ENCODE data around the gene RELL1.

The RELL1 gene

GRCh38 chr4:37665333-37666320, 20.5 kb downstream of the RELL1 start:
- no peak for DNase-seq (ENCODE audit: low read depth)

DNA sequence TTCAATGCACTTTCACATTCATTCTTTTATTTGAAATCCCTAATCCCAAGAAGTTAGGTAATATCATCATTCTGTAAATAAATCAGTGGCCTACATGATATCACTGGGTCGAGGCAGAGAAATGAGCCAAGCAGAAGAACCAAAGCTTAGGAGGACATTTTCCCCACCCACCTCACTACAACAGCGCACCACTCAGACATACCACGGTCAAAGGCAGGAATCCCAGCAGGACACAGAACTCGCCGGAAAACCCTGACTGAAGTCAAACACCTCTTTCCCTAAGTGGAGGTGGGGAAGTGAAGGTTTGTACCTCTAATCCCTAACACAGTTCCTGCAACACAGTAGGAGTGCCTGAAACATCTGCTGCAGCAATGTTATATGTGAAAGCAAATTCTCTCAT, 21.5 kb downstream of the RELL1 start:
- no peak for DNase-seq (ENCODE audit: low read depth)

GRCh38 chr4:37663552-37663951, 22.6 kb downstream of the RELL1 start:
- DNase-seq (ENCODE audit: low read depth) = no peak

DNA sequence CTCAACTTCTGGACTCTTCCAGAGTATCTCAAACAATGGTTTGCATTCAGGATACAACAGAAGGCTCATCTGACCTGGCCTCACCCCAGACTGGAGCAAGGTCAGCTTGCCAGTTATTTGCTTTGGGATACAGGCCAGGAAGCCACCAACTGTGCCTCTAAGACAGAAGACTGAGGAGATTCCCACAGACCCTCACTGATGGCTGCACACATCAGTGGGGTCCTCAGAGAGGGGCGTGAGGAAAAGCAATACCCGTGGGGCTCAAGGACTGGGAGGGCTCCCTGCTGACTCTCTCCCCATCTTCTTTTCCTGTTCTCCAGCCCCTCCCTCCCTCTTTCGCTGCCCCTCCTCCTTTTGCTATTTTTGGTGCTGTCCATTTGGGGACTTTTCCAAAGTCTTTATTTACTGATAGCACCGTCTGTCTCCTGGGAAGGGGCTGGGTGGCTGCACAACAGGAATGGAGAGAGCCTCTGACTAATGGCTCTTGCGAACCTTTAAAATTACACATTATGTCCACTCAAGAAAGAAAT, 23.2 kb downstream of the RELL1 start:
- no peak for DNase-seq (ENCODE audit: low read depth)

- no peak for DNase-seq (ENCODE audit: low read depth)
Measured at GRCh38 chr4:37662251-37662650, 23.9 kb downstream of the RELL1 start.

GRCh38 chr4:37661772-37662171, 24.4 kb downstream of the RELL1 start:
- peak; percentile 8 for DNase-seq (ENCODE audit: low read depth)

DNA sequence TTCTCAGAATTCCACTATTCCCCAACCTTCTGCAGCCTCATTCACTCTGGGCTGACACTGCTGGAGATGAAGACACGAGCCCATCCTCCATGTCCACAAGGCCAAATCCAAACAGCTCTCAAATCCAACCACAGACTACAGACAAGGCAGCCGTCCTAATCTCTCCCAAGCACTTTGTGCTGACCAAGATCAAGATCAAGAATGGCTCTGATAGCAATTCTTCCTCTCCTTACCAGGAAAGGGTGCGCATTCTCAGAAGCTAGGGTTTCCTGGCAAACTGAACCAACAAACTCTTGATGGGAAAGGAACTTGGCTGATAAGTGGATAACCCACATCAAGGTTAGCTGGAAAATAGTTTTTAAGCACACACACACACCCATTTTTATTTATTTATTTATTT, 26.5 kb downstream of the RELL1 start:
- DNase-seq (ENCODE audit: low read depth) = no peak

DNA sequence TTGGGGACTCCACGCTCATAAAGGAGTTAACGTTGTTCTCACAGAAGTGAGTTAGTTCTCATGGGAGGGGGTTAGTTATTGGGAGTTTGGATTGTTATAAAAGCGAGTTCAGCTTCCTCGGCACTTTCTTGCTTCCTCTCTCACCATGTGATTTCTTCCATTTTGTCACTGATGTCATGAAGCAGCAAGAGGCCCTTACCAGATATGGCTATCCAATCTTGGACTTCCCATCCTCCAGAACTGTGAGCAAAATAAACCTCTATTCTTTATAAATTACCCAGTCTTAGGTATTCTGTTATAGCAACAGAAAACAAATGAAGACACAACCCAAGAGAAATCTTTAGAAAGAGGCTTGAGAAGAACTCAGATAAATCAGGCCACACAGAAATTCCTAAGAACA, 29.5 kb downstream of the RELL1 start:
- no peak for DNase-seq (ENCODE audit: low read depth)

DNA sequence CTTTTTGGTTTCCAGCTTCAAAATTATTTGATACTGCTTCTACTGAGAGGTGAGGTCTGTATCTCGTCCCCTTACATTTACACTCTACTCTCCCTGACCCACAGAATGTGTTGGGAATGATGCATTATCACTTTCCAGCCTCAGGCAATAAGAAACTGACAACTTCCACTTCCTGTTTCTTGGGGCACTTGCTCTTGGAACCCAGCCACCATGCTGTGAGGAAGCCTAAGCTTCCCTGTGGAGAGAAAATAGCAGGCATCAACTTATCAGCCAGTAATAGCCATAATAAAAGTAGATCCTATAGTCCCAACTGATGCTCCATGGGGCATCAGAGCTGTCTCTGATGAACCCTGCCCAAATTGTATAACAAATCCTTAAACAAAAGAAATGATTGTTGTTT, 32.6 kb downstream of the RELL1 start:
- DNase-seq (ENCODE audit: low read depth) = no peak

- DNase-seq (ENCODE audit: low read depth) = no peak
Measured at GRCh38 chr4:37652747-37653527, 33.2 kb downstream of the RELL1 start.

DNA sequence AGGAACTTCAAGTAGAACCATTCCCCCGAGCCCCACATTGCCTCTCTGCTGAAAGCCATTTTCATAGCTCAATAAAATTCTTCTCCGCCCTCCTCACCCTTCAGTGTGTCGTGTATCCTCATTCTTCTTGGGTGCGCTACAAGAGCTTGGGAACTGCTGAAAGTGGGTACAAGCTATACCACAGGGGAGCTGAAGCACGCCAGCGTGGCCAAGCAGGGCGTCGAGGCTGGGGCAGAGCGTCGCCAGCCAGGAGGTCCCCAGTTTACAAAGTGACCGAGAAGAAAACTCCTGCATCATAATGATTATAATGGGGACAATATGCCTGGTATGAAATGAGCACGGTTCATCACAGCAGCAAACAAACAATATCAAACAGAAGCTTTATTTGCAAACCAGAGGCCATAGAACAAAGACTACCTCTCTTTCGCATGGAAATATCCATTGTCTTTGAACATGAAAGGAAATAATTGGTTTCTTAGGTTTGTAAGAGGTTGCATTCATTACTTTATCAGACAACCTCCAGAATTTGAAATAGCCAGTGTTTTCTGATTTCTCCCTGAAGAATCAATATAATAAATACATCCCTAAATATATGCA, 34.3 kb downstream of the RELL1 start:
- no peak for DNase-seq (ENCODE audit: low read depth)

- DNase-seq (ENCODE audit: low read depth) = no peak
Measured at GRCh38 chr4:37650481-37650880, 35.7 kb downstream of the RELL1 start.

- DNase-seq (ENCODE audit: low read depth) = no peak
Measured at GRCh38 chr4:37649268-37649667, 36.9 kb downstream of the RELL1 start.

- peak; percentile 92 for DNase-seq (ENCODE audit: low read depth)
Measured at GRCh38 chr4:37648084-37648817, 37.9 kb downstream of the RELL1 start.

GRCh38 chr4:37646247-37646646, 39.9 kb downstream of the RELL1 start:
- DNase-seq (ENCODE audit: low read depth) = no peak

DNA sequence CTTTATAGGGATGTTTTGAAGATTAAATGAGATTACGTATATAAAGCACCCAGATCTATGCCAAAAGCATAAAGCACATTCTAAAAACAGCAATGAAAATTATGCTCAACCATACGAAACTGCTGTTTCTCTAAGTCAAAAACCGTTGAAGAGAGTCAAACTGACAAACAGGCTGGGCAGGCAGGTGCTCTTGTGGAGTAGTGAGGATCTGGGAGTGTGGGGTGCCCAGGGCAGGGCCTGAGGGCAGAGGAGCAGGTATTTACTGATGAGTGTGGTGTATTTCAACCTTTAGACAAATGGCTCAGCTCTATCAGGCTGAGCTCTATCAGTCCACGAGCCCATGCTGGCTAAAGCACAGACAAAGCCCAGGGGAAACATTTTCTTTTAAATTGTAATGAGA, 40.4 kb downstream of the RELL1 start:
- DNase-seq (ENCODE audit: low read depth) = no peak

- DNase-seq (ENCODE audit: low read depth) = peak; percentile 93
Measured at GRCh38 chr4:37644962-37645361, 41.2 kb downstream of the RELL1 start.

DNA sequence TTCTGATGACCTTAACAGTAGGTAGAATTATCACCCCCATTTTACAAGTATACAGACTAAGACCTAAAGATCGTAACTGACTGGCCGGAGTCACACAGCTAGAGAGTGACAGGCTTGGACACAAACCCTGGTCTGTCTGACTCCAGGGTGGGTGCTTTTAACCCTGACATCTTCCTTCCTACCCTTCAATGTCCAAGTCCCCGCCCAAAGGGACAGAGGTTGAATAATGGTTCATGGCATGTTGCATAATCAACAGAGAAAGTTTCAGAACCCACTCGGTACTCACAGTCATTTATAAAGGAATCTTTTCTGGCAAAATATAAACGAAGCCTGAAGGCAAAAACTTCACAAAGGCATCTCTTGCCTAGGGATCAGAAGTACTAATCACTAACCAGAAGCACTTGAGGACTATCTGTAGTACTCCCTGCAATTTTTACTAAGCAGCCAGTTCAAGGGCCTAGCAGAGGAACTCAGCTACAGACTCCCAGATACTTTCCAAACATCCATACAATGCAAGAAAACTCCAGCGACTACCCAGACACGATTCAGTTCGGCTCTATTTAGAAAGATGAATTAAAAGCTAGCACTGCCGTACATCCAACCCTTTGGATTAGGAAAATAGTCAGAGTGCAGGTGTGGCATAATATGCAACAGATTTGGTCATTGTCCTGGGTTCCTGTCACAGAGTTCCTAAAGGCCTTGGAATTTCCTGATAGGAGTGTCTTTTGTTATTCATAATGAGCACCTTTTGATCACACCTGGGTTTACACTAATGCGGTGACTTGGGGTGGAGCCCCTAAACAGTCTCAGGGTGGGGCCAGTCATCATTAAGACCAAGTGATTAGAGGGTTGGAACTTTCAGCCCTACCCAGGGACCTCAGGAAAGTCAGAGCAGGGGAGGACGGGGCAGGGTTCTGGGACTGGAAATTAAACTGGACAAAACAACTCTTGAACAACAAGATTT, 44.0 kb downstream of the RELL1 start:
- DNase-seq (ENCODE audit: low read depth) = no peak

GRCh38 chr4:37641352-37641751, 44.8 kb downstream of the RELL1 start:
- DNase-seq (ENCODE audit: low read depth) = no peak

- DNase-seq (ENCODE audit: low read depth) = peak; percentile 82
Measured at GRCh38 chr4:37639551-37640285, 46.5 kb downstream of the RELL1 start.
